Coronary artery (tissue), 2 donors: ENCODE results near the gene SNX27.

Experiments used
- DNase-seq: peaks from one replicate; pipeline ENCODE4 v3.0.0-alpha.2; 2017; ENCODE audit warnings: low spot score
- H3K27ac ChIP-seq, 2 donors: fragments of 200-600 bp; sonication (generic); one replicate each; pipeline ENCODE4 v1.5.1; 2016 to 2019
- H3K4me3 ChIP-seq: fragments of 200-600 bp; sonication (generic); 2 replicates; pipeline ENCODE4 v1.5.1; 2016; ENCODE audit warnings: mild to moderate bottlenecking, moderate library complexity
- CTCF ChIP-seq: fragments of 200-600 bp; sonication (generic); IDR thresholded peaks from one replicate; pipeline ENCODE4 v1.5.1; 2019; ENCODE audit warnings: antibody characterized with exemption

The SNX27 gene

DNA sequence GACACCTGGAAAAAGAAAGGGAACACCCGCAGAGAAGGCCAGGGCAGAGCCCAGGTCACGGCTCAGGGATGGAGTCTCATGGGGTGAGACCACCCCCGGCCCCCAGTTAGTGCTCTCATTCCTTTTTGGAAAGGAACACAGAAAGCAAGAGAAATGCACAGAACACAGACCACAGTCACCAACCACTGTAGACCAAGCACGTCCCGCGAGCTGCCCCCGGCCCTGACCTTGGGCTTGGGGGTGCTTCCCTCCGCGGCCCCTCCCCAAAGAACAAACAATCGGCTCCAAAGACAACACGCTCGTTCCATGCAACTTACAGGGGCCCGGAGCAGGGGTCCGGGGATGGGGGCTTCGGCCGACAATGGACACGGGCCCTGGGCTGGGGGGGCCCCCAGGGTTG is 92.0 kb downstream of the SNX27 start:
- TF ChIP-seq CTCF: no peak
- no peak overlapping the region for H3K4me3 ChIP-seq
- DNase-seq: no peak
- no peak overlapping the region for H3K27ac ChIP-seq

- no peak for DNase-seq
- no peak overlapping the region for H3K4me3 ChIP-seq
- TF ChIP-seq CTCF: no peak
- no peak overlapping the region for H3K27ac ChIP-seq
Observed at GRCh38 chr1:151704246-151704645, 92.4 kb downstream of the SNX27 start.

DNA sequence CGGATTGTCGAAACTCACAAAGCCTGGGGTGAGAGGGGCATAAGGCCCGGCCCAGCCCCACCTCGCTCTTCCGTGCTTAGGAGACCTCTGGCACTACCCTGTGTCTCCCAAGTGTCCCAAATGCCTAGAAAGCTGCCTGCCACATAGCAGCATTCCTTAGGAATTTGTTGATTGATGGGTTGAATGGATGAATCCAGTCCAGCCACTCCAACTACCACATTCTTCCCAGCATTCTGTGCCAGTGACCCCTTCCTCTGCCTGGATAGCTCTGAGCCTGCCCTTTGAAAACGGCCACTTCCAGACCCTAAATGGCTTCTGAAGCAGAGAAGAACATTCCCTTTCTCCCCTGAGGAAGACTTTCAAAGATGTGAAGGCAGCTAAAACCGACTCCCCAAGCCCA is 93.3 kb downstream of the SNX27 start:
- Histone ChIP-seq H3K27ac (no peak overlapping the region), H3K4me3 (no peak overlapping the region)
- no peak for TF ChIP-seq CTCF
- no peak for DNase-seq

- TF ChIP-seq CTCF: no peak
- DNase-seq: no peak
- Histone ChIP-seq H3K27ac (no peak overlapping the region), H3K4me3 (no peak overlapping the region)
Observed at GRCh38 chr1:151705753-151706463, 94.1 kb downstream of the SNX27 start.

- DNase-seq: no peak
- no peak overlapping the region for H3K27ac ChIP-seq
- no peak for TF ChIP-seq CTCF
- no peak overlapping the region for H3K4me3 ChIP-seq
Observed at GRCh38 chr1:151706464-151707415, 94.9 kb downstream of the SNX27 start.

GRCh38 chr1:151707541-151708065 is 95.8 kb downstream of the SNX27 start:
- H3K4me3 ChIP-seq: no peak overlapping the region
- no peak for DNase-seq
- TF ChIP-seq CTCF: no peak
- no peak overlapping the region for H3K27ac ChIP-seq
